ENCODE data around the gene LYRM4.

DNA sequence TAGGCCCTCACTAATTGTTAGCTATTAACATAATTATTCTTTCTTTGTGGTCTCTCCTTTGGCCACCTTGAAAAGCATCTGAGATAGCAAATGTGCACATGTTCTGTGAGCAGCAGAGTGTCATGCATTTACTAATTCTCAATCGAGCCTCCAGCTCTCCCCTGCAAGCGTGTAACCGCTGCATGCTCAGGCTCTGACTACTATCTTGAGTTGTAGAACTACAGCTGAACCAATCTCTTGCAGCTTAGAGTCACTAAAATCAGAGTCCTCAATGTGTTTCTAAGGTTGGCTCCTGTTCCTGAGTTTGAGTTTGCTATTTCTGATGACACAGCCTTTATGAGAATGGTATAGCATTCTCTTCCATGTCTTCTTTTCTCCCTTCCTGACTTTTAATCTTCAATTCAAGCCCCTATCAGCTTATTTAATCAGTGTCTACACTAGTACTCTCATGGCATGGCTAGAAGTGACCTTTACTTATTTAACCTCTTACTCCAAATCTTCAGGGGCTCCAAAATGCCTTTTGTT lies 110.1 kb downstream of the LYRM4 start:
- TF ChIP-seq CTCF (IDR thresholded peaks at IDR 0.05; ENCODE audit: insufficient read depth, low read length) (no peak), POLR2AphosphoS5 (IDR thresholded peaks at IDR 0.05; ENCODE audit: low read depth) (no peak), GABPA (IDR thresholded peaks at IDR 0.05; ENCODE audit: low read depth) (no peak), REST (IDR thresholded peaks at IDR 0.05; ENCODE audit: insufficient replicate concordance, low read depth) (no peak)
